MCF 10A (cell line): ENCODE results near the gene NDNF. TPM values are rescaled to one million over a fixed set of nuclear protein-coding genes. Genes with fewer than 3 reads are reported as not detected.

Experiments used
- BruUV-seq: library from RNA; stranded (reverse); fragments of 400-500 nt; replicated peaks from 2 replicates; lab custom pipeline; 2021; lab: Mats Ljungman, UMichigan
- CTCF ChIA-PET: fragments of 300-600 bp; sonication (Branson Sonifier 250); formaldehyde crosslinking; extraction: SDS; loops from one replicate; lab custom pipeline; 2021; ENCODE audit warnings: antibody characterized with exemption, inconsistent platforms; lab: Yijun Ruan, JAX
- POLR2A ChIA-PET: fragments of 300-600, 350-650 bp; sonication (Branson Sonifier 250); formaldehyde crosslinking; extraction: SDS; loops from one replicate; lab custom pipeline; 2020; ENCODE audit warnings: antibody characterized with exemption, inconsistent platforms; lab: Yijun Ruan, JAX
- DNase-seq: peaks from one replicate; pipeline ENCODE4 v3.0.0-alpha.2; 2018; ENCODE audit not compliant: unreplicated experiment
- H3K27ac Mint-ChIP-seq: one replicate; pipeline ENCODE4 v1.8.0; 2022; ENCODE audit warnings: mild to moderate bottlenecking, low read depth, mixed read lengths; ENCODE audit not compliant: unreplicated experiment
- H3K27me3 Mint-ChIP-seq: one replicate; pipeline ENCODE4 v1.8.0; 2022; ENCODE audit warnings: mixed read lengths; ENCODE audit not compliant: insufficient read depth, unreplicated experiment
- H3K36me3 Mint-ChIP-seq: one replicate; pipeline ENCODE4 v1.8.0; 2022; ENCODE audit warnings: mild to moderate bottlenecking, moderate library complexity, mixed read lengths; ENCODE audit not compliant: insufficient read depth, unreplicated experiment
- H3K4me1 Mint-ChIP-seq: one replicate; pipeline ENCODE4 v1.8.0; 2022; ENCODE audit warnings: mixed read lengths; ENCODE audit not compliant: insufficient read depth, unreplicated experiment
- H3K4me3 Mint-ChIP-seq: one replicate; pipeline ENCODE4 v1.8.0; 2022; ENCODE audit warnings: mild to moderate bottlenecking, moderate library complexity, mixed read lengths; ENCODE audit not compliant: unreplicated experiment
- H3K9me3 Mint-ChIP-seq: one replicate; pipeline ENCODE4 v1.8.0; 2022; ENCODE audit warnings: mixed read lengths; ENCODE audit not compliant: unreplicated experiment
- CTCF ChIP-seq: fragments of 200-600 bp; IDR thresholded peaks from one replicate; pipeline ENCODE4 v1.8.0; 2022; ENCODE audit warnings: antibody characterized with exemption, mild to moderate bottlenecking; ENCODE audit not compliant: unreplicated experiment
- intact Hi-C: fragments of 100-400 bp; cut with micrococcal nuclease; formaldehyde crosslinking; loops from 2 replicates; pipeline ENCODE4 v1.14.1; 2022
- total RNA-seq: library from RNA; stranded (reverse); gene quantifications from 2 replicates; pipeline ENCODE4 v1.2.3, GENCODE V29; 2022

The NDNF gene
- total RNA-seq, 1 experiment from 2014 or later = not detected

- no peak for DNase-seq
- Mint-ChIP-seq H3K27ac (no peak overlapping the region), H3K9me3 (no peaks in the 10 kb centered on the region), H3K36me3 (peaks cover 6% of the 10 kb centered on the region), H3K4me3 (no peak overlapping the region), H3K4me1 (no peaks in the 10 kb centered on the region), H3K27me3 (no peaks in the 10 kb centered on the region)
- intact Hi-C loops = no loop called here
- CTCF ChIA-PET = interaction anchor here (0.7 kb wide), 1 partner anchor 24 kb away, joined by 3 read pairs; no protein-coding TSS in a partner anchor
- TF ChIP-seq CTCF = no peak
- no TSS peak for BruUV-seq
- POLR2A ChIA-PET = no interaction called here
Measured at GRCh38 chr4:121025540-121025939, 46.8 kb downstream of the NDNF start.

DNA sequence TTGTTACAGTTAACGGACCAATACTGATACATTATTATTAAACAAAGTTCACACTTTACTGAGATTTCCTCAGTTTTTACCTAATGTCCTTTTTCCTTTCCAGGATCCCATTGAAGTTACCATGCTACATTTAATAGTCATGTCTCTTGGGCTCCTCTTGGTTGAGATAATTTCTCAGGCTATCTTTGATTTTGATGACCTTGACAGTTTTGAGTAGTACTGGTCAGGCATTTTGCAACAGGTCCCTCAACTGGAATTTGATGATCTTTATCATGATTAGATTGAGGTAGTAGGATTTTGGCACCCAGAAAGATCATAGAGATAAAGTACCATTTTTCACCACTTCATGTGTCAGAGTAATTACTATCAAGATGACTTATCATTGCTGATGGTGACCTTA lies 53.8 kb downstream of the NDNF start:
- POLR2A ChIA-PET = no interaction called here
- no peaks in the 10 kb centered on the region for H3K27me3 Mint-ChIP-seq
- TF ChIP-seq CTCF = no peak
- intact Hi-C loops = no loop called here
- no peak overlapping the region for H3K27ac Mint-ChIP-seq
- no peak overlapping the region for H3K4me3 Mint-ChIP-seq
- DNase-seq = no peak
- H3K4me1 Mint-ChIP-seq = no peaks in the 10 kb centered on the region
- no peaks in the 10 kb centered on the region for H3K36me3 Mint-ChIP-seq
- H3K9me3 Mint-ChIP-seq = no peaks in the 10 kb centered on the region
- BruUV-seq = no TSS peak
- CTCF ChIA-PET = interaction anchor here (0.6 kb wide), 1 partner anchor 89 kb away, joined by 3 read pairs; no protein-coding TSS in a partner anchor

GRCh38 chr4:121016611-121017010 lies 55.7 kb downstream of the NDNF start:
- Mint-ChIP-seq H3K36me3 (no peaks in the 10 kb centered on the region), H3K27me3 (no peaks in the 10 kb centered on the region), H3K9me3 (no peaks in the 10 kb centered on the region), H3K27ac (no peak overlapping the region), H3K4me1 (no peaks in the 10 kb centered on the region), H3K4me3 (no peak overlapping the region)
- BruUV-seq = no TSS peak
- ChIA-PET POLR2A (no interaction called here), CTCF (no interaction called here)
- TF ChIP-seq CTCF = no peak
- no peak for DNase-seq
- intact Hi-C loops = no loop called here

- Mint-ChIP-seq H3K27me3 (no peaks in the 10 kb centered on the region), H3K9me3 (no peaks in the 10 kb centered on the region), H3K4me1 (no peaks in the 10 kb centered on the region), H3K36me3 (no peaks in the 10 kb centered on the region), H3K4me3 (no peak overlapping the region), H3K27ac (no peak overlapping the region)
- no peak for TF ChIP-seq CTCF
- POLR2A ChIA-PET = no interaction called here
- intact Hi-C loops = no loop called here
- BruUV-seq = no TSS peak
- CTCF ChIA-PET = no interaction called here
- no peak for DNase-seq
Measured at GRCh38 chr4:121015421-121015820, 56.9 kb downstream of the NDNF start.
